ENCODE results near the gene RASA3. TPM values are rescaled to one million over a fixed set of nuclear protein-coding genes. Genes with fewer than 3 reads are reported as not detected.
"Not testable (repeated sequence)": the region's sequence is repeated elsewhere in the genome, so short reads cannot be mapped to it uniquely, and the experiment has no call there.

RASA3 gene
- total and polyA plus RNA-seq, 2 donors = 17.8 to 26.3 TPM

DNA sequence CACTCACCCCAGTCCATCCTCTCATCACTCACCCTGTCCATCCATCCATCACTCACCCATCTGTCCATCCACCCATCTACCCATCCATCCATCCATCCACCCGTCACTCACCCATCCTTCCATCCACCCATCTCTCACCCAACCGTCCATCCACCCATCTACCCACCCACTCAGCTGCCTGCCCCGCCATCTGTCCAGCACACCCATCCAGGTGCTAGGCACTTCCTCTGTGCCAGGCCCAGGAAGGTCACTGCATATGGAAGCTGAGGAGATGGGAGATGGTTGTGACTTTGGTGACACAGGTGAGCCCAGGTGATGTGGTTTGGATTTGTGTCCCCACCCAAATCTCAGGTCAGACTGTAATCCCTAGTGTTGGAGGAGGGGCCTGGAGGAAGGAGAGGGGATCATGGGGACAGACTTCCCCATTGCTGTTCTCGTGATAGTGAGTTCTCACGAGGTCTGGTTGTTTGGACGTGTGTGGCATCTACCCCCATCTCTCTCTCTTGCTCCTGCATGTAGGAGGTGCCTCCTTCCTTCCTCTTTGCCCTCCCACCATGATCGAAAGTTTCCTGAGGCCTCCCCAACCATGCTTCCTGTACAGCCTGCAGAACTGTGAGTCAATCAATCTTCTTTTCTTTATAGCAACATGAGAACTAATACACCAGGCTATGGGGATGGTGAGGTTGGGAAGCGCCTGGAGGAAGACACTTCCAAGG, 142.7 kb downstream of the RASA3 start:
- Histone ChIP-seq H3K4me1 (ENCODE audit: insufficient read depth) (no peaks in the 10 kb centered on the region), H3K36me3 (ENCODE audit: insufficient read depth) (no peaks in the 10 kb centered on the region), H3K27ac (ENCODE audit: low read depth) (no peak overlapping the region), H3K4me3 (ENCODE audit: low read depth, low read length) (no peak overlapping the region)
- 96% methylated on average over 8 of the region's 8 CpGs for WGBS
- DNase-seq (ENCODE audit: extremely low spot score) = no peak

GRCh38 chr13:113988859-113989258, 143.6 kb downstream of the RASA3 start:
- not testable (repeated sequence) for H3K4me1 ChIP-seq (ENCODE audit: insufficient read depth); H3K4me3 ChIP-seq (ENCODE audit: low read depth, low read length); H3K36me3 ChIP-seq (ENCODE audit: insufficient read depth); H3K27ac ChIP-seq (ENCODE audit: low read depth); DNase-seq (ENCODE audit: extremely low spot score)
- 94% methylated on average over 6 of the region's 6 CpGs for WGBS

DNA sequence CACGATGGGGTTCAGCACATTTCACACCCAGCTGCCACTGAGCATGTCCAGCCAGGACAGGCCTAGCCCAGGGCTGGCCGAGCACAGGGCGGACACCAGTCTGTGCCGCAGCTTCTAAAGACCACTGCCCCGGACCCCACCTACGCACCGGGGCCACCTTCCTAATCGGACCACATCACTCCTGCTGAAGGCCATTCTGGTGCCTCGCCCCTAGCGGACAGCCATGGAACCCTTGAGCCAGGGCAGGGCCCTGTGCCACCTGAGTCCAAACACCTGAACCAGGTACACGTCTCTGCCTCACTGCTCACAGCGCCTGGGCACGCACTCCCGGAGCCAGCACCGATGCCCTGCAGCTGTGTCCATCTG, 150.1 kb downstream of the RASA3 start:
- no peak overlapping the region for H3K27ac ChIP-seq (ENCODE audit: low read depth)
- H3K4me1 ChIP-seq (ENCODE audit: insufficient read depth) = no peaks in the 10 kb centered on the region
- 97% methylated on average over 15 of the region's 15 CpGs for WGBS
- no peak for DNase-seq (ENCODE audit: extremely low spot score)
- H3K4me3 ChIP-seq (ENCODE audit: low read depth, low read length) = no peak overlapping the region
- no peaks in the 10 kb centered on the region for H3K36me3 ChIP-seq (ENCODE audit: insufficient read depth)

- WGBS = 92% methylated on average over 28 of the region's 28 CpGs
- Histone ChIP-seq H3K27ac (ENCODE audit: low read depth) (no peak overlapping the region), H3K4me1 (ENCODE audit: insufficient read depth) (no peaks in the 10 kb centered on the region), H3K36me3 (ENCODE audit: insufficient read depth) (no peaks in the 10 kb centered on the region), H3K4me3 (ENCODE audit: low read depth, low read length) (no peak overlapping the region)
- DNase-seq (ENCODE audit: extremely low spot score) = no peak
Observed at GRCh38 chr13:113981611-113982295, 150.7 kb downstream of the RASA3 start.

GRCh38 chr13:113981194-113981605, 151.2 kb downstream of the RASA3 start:
- DNase-seq (ENCODE audit: extremely low spot score) = no peak
- 86% methylated on average over 16 of the region's 16 CpGs for WGBS
- Histone ChIP-seq H3K36me3 (ENCODE audit: insufficient read depth) (no peaks in the 10 kb centered on the region), H3K27ac (ENCODE audit: low read depth) (no peak overlapping the region), H3K4me3 (ENCODE audit: low read depth, low read length) (no peak overlapping the region), H3K4me1 (ENCODE audit: insufficient read depth) (no peaks in the 10 kb centered on the region)

- no peak overlapping the region for H3K27ac ChIP-seq (ENCODE audit: low read depth)
- WGBS = 88% methylated on average over 12 of the region's 12 CpGs
- H3K36me3 ChIP-seq (ENCODE audit: insufficient read depth) = no peaks in the 10 kb centered on the region
- H3K4me3 ChIP-seq (ENCODE audit: low read depth, low read length) = no peak overlapping the region
- DNase-seq (ENCODE audit: extremely low spot score) = no peak
- H3K4me1 ChIP-seq (ENCODE audit: insufficient read depth) = no peaks in the 10 kb centered on the region
Observed at GRCh38 chr13:113980489-113981064, 151.8 kb downstream of the RASA3 start.

- 93% methylated on average over 20 of the region's 20 CpGs for WGBS
- H3K27ac ChIP-seq (ENCODE audit: low read depth) = no peak overlapping the region
- H3K4me3 ChIP-seq (ENCODE audit: low read depth, low read length) = no peak overlapping the region
- H3K4me1 ChIP-seq (ENCODE audit: insufficient read depth) = no peaks in the 10 kb centered on the region
- H3K36me3 ChIP-seq (ENCODE audit: insufficient read depth) = no peaks in the 10 kb centered on the region
- DNase-seq (ENCODE audit: extremely low spot score) = no peak
Observed at GRCh38 chr13:113979791-113980471, 152.5 kb downstream of the RASA3 start.

- H3K36me3 ChIP-seq (ENCODE audit: insufficient read depth) = no peaks in the 10 kb centered on the region
- H3K4me1 ChIP-seq (ENCODE audit: insufficient read depth) = no peaks in the 10 kb centered on the region
- no peak for DNase-seq (ENCODE audit: extremely low spot score)
- no peak overlapping the region for H3K27ac ChIP-seq (ENCODE audit: low read depth)
- WGBS = 90% methylated on average over 41 of the region's 41 CpGs
- no peak overlapping the region for H3K4me3 ChIP-seq (ENCODE audit: low read depth, low read length)
Observed at GRCh38 chr13:113978741-113979481, 153.5 kb downstream of the RASA3 start.

DNA sequence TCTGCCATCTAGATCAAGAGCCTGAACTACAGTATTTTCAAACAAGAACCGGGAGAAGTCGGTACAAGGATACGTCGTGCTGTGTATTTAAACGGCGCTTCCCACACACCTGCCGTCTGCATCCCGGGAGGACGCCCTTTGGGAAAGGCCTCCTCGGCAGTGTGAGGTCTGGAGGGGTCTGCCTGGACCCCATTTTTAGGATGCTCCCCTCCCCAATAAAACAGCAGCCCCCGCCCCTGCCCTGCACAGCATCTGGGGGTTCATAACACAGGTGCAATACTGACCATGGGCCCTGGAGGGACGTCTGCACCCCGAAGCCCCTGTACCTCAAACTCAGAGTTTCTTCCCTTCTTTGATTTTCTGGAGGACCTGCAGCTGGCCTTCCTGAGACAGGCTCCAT, 154.4 kb downstream of the RASA3 start:
- Histone ChIP-seq H3K27ac (ENCODE audit: low read depth) (no peak overlapping the region), H3K4me3 (ENCODE audit: low read depth, low read length) (no peak overlapping the region), H3K4me1 (ENCODE audit: insufficient read depth) (no peaks in the 10 kb centered on the region), H3K36me3 (ENCODE audit: insufficient read depth) (no peaks in the 10 kb centered on the region)
- no peak for DNase-seq (ENCODE audit: extremely low spot score)
- WGBS = 81% methylated on average over 13 of the region's 13 CpGs

- H3K4me1 ChIP-seq (ENCODE audit: insufficient read depth) = no peaks in the 10 kb centered on the region
- WGBS = 84% methylated on average over 21 of the region's 21 CpGs
- H3K27ac ChIP-seq (ENCODE audit: low read depth) = no peak overlapping the region
- DNase-seq (ENCODE audit: extremely low spot score) = no peak
- no peak overlapping the region for H3K4me3 ChIP-seq (ENCODE audit: low read depth, low read length)
- H3K36me3 ChIP-seq (ENCODE audit: insufficient read depth) = no peaks in the 10 kb centered on the region
Observed at GRCh38 chr13:113976711-113977684, 155.4 kb downstream of the RASA3 start.

DNA sequence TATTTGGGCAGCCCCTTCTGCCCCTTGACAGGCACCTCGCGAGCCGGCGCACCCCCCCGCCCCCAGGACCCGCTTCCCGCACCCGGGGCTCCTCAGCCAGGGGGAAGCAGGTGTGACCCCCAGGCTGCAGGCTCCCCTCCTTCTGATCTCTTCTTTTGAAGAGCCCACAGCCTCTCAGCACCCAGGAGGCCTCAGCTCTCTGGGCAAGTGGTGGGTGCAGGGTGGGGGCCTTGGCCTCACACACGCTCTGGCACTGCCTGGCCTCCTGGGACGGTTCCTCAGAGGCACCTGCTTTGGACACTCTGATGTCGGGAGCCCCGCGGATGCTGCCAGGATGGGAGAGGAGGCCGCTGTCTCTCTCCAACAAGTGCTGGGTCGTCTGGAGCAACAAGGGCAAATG, 157.0 kb downstream of the RASA3 start:
- DNase-seq (ENCODE audit: extremely low spot score) = no peak
- WGBS = 95% methylated on average over 15 of the region's 15 CpGs
- no peaks in the 10 kb centered on the region for H3K36me3 ChIP-seq (ENCODE audit: insufficient read depth)
- no peak overlapping the region for H3K27ac ChIP-seq (ENCODE audit: low read depth)
- H3K4me1 ChIP-seq (ENCODE audit: insufficient read depth) = no peaks in the 10 kb centered on the region
- no peak overlapping the region for H3K4me3 ChIP-seq (ENCODE audit: low read depth, low read length)

Data from urinary bladder (tissue), 4 donors.